Endothelial cell of umbilical vein (primary cell): ENCODE results near the gene SV2C. TPM values are rescaled to one million over a fixed set of nuclear protein-coding genes. Genes with fewer than 3 reads are reported as not detected.

ENCODE experiments used
- BruUV-seq: library from RNA; stranded (reverse); fragments of 400-500 nt; replicated peaks from 2 replicates; lab custom pipeline; 2021; lab: Mats Ljungman, UMichigan
- CTCF ChIA-PET: fragments of 300-600, 350-600 bp; sonication (Branson Sonifier 250); formaldehyde crosslinking; loops from one replicate; lab custom pipeline; 2021; ENCODE audit warnings: antibody characterized with exemption, inconsistent platforms; lab: Charles Lee
- POLR2A ChIA-PET: fragments of 300-600, 350-600 bp; sonication (Branson Sonifier 250); formaldehyde crosslinking; loops from one replicate; lab custom pipeline; 2021; ENCODE audit warnings: antibody characterized with exemption, inconsistent platforms; lab: Charles Lee
- DNase-seq: peaks from one replicate; pipeline ENCODE4 v3.0.0-alpha.2; 2011; ENCODE audit warnings: low read depth, low spot score
- FAIRE-seq: peaks from 2 replicates; lab custom pipeline; 2011; peaks lifted over from hg19 to GRCh38; lab: Jason Lieb, UNC
- H2AFZ ChIP-seq: 2 replicates; pipeline ENCODE4 v1.6.0; 2012; ENCODE audit warnings: low read depth, low read length, control low read depth, inconsistent platforms
- H3K27ac ChIP-seq: 2 replicates; pipeline ENCODE4 v1.5.1; 2011; ENCODE audit warnings: low read depth, mild to moderate bottlenecking, control low read depth, low read length, moderate library complexity; ENCODE audit not compliant: insufficient read depth
- H3K27me3 ChIP-seq, 2 experiments: 2 replicates each; pipeline versions ENCODE4 v1.6.0 to v1.6.1; 2011; ENCODE audit warnings: low read length in 2 of 2, mixed read lengths in 1 of 2; ENCODE audit not compliant: control insufficient read depth in 2 of 2, insufficient read depth in 2 of 2
- H3K36me3 ChIP-seq, 2 experiments: 2 replicates in 1 of 2; 3 replicates in 1 of 2; pipeline ENCODE4 v1.5.1; 2011; ENCODE audit warnings: low read length in 2 of 2, mild to moderate bottlenecking in 1 of 2, moderate library complexity in 1 of 2; ENCODE audit not compliant: control insufficient read depth in 2 of 2, insufficient read depth in 2 of 2; ENCODE audit errors: extremely low read depth in 1 of 2
- H3K4me1 ChIP-seq: 3 replicates; pipeline ENCODE4 v1.5.1; 2011; ENCODE audit warnings: mild to moderate bottlenecking, low read length; ENCODE audit not compliant: control insufficient read depth, insufficient read depth; ENCODE audit errors: extremely low read depth
- H3K4me2 ChIP-seq: 2 replicates; pipeline ENCODE4 v1.6.1; 2011; ENCODE audit warnings: low read length, control low read depth, mixed read lengths; ENCODE audit not compliant: insufficient read depth
- H3K4me3 ChIP-seq, 3 experiments: fragments of 200-600 bp in 1 of 3; sonication (generic), shearing (Covaris generic) in 1 of 3; replicated peaks in 1 of 3; 2 replicates each; pipeline ENCODE4 v1.5.1; 2011 to 2016; ENCODE audit warnings: control low read depth in 3 of 3, low read length in 3 of 3, mild to moderate bottlenecking in 2 of 3, inconsistent platforms in 1 of 3, low read depth in 1 of 3, moderate library complexity in 1 of 3; ENCODE audit not compliant: insufficient read depth in 1 of 3
- H3K79me2 ChIP-seq: 2 replicates; pipeline ENCODE4 v1.6.0; 2012; ENCODE audit warnings: low read length, inconsistent platforms; ENCODE audit not compliant: control insufficient read depth, insufficient read depth
- H3K9ac ChIP-seq: replicated peaks from 2 replicates; pipeline ENCODE3; 2011; ENCODE audit warnings: low read length, control low read depth; ENCODE audit not compliant: insufficient read depth; ENCODE audit errors: extremely low read depth
- H3K9me1 ChIP-seq: replicated peaks from 3 replicates; pipeline ENCODE4 v1.6.0; 2011; ENCODE audit warnings: mild to moderate bottlenecking, low read length; ENCODE audit not compliant: control insufficient read depth, insufficient read depth; ENCODE audit errors: extremely low read depth
- H3K9me3 ChIP-seq: replicated peaks from 2 replicates; pipeline ENCODE4 v1.5.1; 2012; ENCODE audit warnings: low read length, inconsistent platforms; ENCODE audit not compliant: control insufficient read depth, insufficient read depth
- H4K20me1 ChIP-seq: replicated peaks from 2 replicates; pipeline ENCODE3; 2011; ENCODE audit warnings: mild to moderate bottlenecking, low read length; ENCODE audit not compliant: control insufficient read depth, insufficient read depth; ENCODE audit errors: extremely low read depth
- CTCF ChIP-seq, 2 donors: IDR thresholded peaks; 1 replicate in 1 of 2; 2 replicates in 1 of 2; pipeline ENCODE4 v1.5.1; 2011; ENCODE audit warnings: low read length in 2 of 2, mild to moderate bottlenecking in 2 of 2, moderate library complexity in 2 of 2, control low read depth in 1 of 2, inconsistent platforms in 1 of 2, low read depth in 1 of 2; ENCODE audit not compliant: insufficient read depth in 1 of 2; ENCODE audit errors: extremely low read depth in 1 of 2
- EZH2 ChIP-seq: IDR thresholded peaks from 2 replicates; pipeline ENCODE4 v1.6.1; 2012; ENCODE audit warnings: borderline replicate concordance, low read depth, mild to moderate bottlenecking, moderate library complexity, low read length, inconsistent platforms; ENCODE audit not compliant: severe bottlenecking
- FOS ChIP-seq: IDR thresholded peaks from 2 replicates; pipeline ENCODE4 v1.6.1; 2011; ENCODE audit warnings: mild to moderate bottlenecking, low read length, moderate library complexity, borderline replicate concordance; ENCODE audit not compliant: insufficient read depth
- GATA2 ChIP-seq: IDR thresholded peaks from 2 replicates; pipeline ENCODE4 v1.7.0; 2011; ENCODE audit warnings: low read depth, mild to moderate bottlenecking, moderate library complexity, mixed read lengths, low read length; ENCODE audit not compliant: insufficient read length, insufficient read depth
- JUN ChIP-seq: IDR thresholded peaks from 2 replicates; pipeline ENCODE4 v1.6.1; 2011; ENCODE audit warnings: borderline replicate concordance, low read depth; ENCODE audit not compliant: insufficient read length, insufficient read depth
- MAX ChIP-seq: IDR thresholded peaks from 2 replicates; pipeline ENCODE4 v1.6.1; 2011; ENCODE audit not compliant: insufficient read depth, insufficient read length
- MYC ChIP-seq: IDR thresholded peaks from one replicate; pipeline ENCODE4 v1.6.1; 2011; ENCODE audit warnings: mild to moderate bottlenecking, low read depth, low read length
- POLR2A ChIP-seq: IDR thresholded peaks from 2 replicates; pipeline ENCODE4 v1.6.1; 2012; ENCODE audit warnings: low read depth, mild to moderate bottlenecking, control low read depth, low read length
- POLR2AphosphoS5 ChIP-seq: IDR thresholded peaks from 2 replicates; pipeline ENCODE4 v1.6.1; 2012; ENCODE audit warnings: low read depth, mild to moderate bottlenecking, control low read depth, low read length, moderate library complexity; ENCODE audit not compliant: insufficient read depth
- dilution Hi-C: fragments of 300-500 bp; cut with MboI; formaldehyde crosslinking; loops from one replicate; pipeline ENCODE4 v1.15.0; 2019; ENCODE audit warnings: low sequenced_read_pairs; ENCODE audit not compliant: extremely low pct_ligation_motif_present
- intact Hi-C: fragments of 100-400 bp; cut with micrococcal nuclease; formaldehyde crosslinking; loops from one replicate; pipeline ENCODE4 v1.10.0; 2022
- polyA plus RNA-seq, 4 experiments: library from polyadenylated mRNA; depleted of rRNA in 3 of 4; stranded (reverse) in 3 of 4; unstranded in 1 of 4; fragments of >200 nt; gene quantifications; 2 replicates each; pipeline versions ENCODE4 v1.2.1 to v1.2.3, GENCODE V29; 2011 to 2012; ENCODE audit warnings: missing spikeins in 1 of 4
- total RNA-seq: library from RNA; stranded (reverse); gene quantifications from 2 replicates; pipeline ENCODE4 v1.2.3, GENCODE V29; 2021

The SV2C gene
- total and polyA plus RNA-seq, 2 donors (not counting 3 experiments of a cell fraction or from before 2014, with no cell fraction given): not detected

DNA sequence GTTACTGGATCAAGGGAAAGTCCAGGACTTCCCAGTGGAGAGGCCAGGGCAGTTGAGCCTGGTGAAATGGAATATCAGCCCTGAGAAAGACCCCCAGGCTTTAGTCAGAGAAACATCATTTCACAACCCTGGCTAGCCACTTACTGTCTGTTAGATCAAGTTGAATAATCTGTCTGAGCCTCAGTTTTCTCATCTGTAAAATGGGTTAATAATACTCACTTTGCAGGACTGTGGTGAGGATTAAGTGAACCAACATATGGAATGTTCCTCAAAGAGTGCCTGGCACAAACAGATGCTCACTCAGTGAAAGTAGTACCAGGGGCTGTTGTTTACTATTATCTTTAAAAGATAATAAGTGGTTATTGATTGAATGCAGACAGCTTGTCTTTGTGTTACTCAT is 110.5 kb downstream of the SV2C start:
- Histone ChIP-seq H3K9ac (no peak overlapping the region), H3K36me3 (no peaks in the 10 kb centered on the region), H3K4me2 (no peak overlapping the region), H3K9me1 (no peaks in the 10 kb centered on the region), H3K27ac (no peak overlapping the region), H3K27me3 (no peaks in the 10 kb centered on the region), H3K4me1 (no peaks in the 10 kb centered on the region), H3K4me3 (no peak overlapping the region), H3K79me2 (no peaks in the 10 kb centered on the region), H2AFZ (no peak overlapping the region), H4K20me1 (no peaks in the 10 kb centered on the region), H3K9me3 (no peaks in the 10 kb centered on the region)
- ChIA-PET CTCF (interaction anchor here (3.7 kb wide), 1 partner anchor 19 kb away, joined by 15 read pairs; no protein-coding TSS in a partner anchor), POLR2A (no interaction called here)
- intact Hi-C loops: no loop called here
- no peak for FAIRE-seq
- BruUV-seq: no TSS peak
- dilution Hi-C loops: no loop called here
- no peak for DNase-seq
- no peak for TF ChIP-seq EZH2
- TF ChIP-seq CTCF (IDR thresholded peaks at IDR 0.05; ENCODE audit: extremely low read depth in 1 of 2, insufficient read depth in 1 of 2, low read depth in 1 of 2, low read length in 2 of 2): no peak
- no peak for TF ChIP-seq POLR2A
- no peak for TF ChIP-seq POLR2AphosphoS5
- TF ChIP-seq MAX: no peak
- TF ChIP-seq MYC: no peak
- no peak for TF ChIP-seq FOS
- TF ChIP-seq GATA2: no peak
- TF ChIP-seq JUN: no peak
